GM19324 (cell line): ENCODE data around the gene AIPL1.
"Not testable (repeated sequence)": the region's sequence is repeated elsewhere in the genome, so short reads cannot be mapped to it uniquely, and the experiment has no call there.

Experiments
- ATAC-seq: cut with Tn5 transposase; IDR thresholded peaks from one replicate; pipeline ENCODE4 v1.9.1; 2021; ENCODE audit warnings: mild to moderate bottlenecking, moderate library complexity; ENCODE audit not compliant: unreplicated experiment, low FRiP score

AIPL1 gene, protein sequence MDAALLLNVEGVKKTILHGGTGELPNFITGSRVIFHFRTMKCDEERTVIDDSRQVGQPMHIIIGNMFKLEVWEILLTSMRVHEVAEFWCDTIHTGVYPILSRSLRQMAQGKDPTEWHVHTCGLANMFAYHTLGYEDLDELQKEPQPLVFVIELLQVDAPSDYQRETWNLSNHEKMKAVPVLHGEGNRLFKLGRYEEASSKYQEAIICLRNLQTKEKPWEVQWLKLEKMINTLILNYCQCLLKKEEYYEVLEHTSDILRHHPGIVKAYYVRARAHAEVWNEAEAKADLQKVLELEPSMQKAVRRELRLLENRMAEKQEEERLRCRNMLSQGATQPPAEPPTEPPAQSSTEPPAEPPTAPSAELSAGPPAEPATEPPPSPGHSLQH

DNA sequence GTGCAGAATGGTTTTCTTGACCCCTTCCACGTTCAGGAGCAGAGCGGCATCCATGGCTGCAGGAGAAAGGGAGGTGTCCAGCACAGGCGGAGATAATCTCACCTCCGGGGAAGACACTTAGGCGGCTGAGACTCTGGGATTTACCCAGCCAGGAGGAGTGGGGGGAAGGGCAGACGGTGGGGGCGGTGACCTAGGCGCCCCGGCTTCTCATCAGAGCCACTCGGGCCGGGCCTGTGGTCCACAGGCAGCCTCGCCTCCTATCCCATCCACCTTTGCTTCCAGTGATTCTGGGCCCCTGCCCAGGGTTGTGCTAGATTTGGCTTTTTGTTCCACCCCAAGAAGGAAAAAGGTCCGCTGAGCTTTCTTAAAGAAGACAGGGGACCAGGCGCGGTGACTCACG, at the start of gene AIPL1:
Gene AIPL1 (minus strand): TSS at position 71 of the 400 bp plus-strand sequence. CDS start 17 bp downstream, at position 54.
- no peak for ATAC-seq

DNA sequence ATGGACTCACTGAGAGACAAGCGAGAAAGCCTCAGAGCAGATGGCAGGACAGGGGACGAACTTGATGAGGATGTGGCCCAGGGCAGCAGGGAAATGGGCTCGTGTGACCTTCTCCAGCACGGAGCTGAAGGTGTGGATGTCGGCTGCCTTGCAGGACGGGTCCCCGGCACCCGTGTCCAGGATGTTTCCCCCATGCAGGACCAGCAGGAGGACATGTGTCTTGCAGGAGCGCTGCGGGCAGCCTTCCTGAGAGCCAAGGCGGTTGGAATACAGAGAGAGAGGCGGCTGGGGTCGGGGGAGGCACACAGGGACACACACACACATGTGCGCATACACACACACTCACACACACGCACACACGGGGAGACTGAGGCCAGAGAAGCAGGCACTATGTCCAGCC, 48.6 kb upstream of the AIPL1 start:
- ATAC-seq: no peak

DNA sequence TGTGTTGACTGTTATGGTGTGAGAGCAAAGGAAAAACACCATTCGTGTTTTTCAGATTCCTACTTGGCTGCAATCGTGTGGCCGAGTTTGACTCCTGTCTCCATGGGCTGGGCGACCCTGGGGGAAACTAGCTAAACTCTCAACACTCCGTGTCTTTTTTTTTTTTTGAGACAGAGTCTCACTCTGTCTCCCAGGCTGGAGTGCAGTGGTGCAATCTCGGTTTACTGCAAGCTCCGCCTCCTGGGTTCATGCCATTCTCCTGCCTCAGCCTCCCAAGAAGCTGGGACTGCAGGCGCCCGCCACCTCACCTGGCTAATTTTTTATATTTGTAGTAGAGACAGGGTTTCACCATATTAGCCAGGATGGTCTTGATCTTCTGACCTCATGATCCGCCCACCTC, 47.9 kb upstream of the AIPL1 start:
- not testable (repeated sequence) for ATAC-seq

DNA sequence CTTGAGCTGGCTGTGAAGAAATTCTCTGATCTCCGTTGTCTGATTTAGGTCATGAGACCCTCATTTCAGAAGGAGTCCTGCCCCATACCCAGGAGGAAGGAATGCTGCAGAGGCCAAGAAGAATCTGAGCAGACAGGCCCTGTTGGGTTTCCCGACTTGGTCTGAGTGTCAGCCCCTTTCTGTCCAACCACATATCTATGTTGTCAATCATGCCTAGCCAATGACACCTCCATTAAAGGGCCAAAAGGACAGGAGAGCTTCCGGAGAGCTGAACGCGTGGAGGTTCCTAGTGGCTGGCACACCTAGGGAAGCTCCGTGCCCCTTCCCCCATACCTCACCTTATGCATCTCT, 47.2 kb upstream of the AIPL1 start:
- no peak for ATAC-seq

DNA sequence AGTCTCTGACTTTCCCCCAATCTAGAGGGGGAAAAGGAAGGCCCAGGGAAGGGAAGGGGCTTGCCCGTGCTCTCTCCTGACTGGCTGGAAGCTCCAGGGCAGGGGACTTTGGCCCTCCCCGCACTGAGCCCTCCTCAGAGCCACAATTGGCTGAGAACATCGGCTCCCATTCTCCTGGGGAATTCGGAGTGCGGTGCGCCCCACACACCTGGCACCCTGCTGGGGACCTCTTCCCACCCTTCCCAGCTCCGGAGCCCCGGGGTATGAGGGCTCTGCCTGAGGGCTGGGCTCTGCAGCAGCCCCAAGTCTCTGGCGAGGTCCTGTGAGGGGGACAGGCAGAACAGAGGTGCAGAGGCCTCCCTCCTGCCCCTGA, 45.4 kb upstream of the AIPL1 start:
- no peak for ATAC-seq

DNA sequence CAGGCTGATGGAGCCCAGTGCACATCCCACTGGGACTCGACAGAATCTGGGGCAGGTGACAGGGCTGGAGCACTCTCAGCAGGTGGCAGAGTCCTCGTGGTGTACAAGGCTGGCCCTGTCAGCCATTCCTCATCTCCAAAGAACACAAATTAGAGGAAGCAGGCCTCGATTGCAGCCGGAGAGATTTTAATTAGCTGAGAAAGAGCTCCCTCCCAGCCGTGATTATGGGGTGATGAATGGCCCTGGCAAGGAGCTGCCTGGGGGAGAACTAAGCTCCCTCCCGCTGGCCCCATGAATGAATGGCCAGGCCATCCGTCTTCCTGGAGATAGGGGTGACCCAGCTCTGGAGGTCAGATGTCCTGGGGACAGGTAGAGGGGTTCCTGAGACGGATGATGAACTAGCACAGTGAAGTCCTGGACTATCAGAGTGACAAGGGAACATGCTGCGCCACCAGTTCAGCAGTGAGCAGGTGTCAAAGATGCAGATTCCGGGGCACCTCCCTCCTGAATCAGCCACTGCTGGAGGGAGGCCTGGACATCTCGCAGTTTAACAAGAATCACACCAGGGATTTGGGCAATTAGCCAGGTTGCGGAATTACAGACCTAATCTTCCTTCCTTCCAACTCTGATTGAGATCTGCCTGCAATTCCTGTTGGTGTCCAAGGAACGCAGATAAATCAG, 44.8 kb upstream of the AIPL1 start:
- no peak for ATAC-seq

DNA sequence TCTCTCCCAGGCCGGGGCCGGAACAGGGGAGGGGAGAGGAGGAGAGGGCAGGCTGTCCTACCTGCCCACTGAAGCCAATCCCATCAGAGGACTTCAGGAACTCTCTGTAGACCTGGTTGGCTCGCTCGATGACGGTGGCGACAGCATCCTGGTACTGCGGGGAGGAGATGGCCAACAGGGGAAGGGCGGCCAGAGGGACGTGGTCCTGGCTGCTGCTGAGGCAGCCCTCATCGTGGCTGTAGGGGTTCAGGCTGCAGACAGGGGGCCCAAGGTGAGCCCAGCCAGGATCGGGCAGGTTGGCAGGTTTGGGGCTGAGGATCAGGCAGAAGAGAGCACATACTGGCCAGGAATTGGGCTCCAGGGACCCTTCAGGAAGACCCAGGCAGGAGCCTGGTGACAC, 43.6 kb upstream of the AIPL1 start:
- no peak for ATAC-seq

DNA sequence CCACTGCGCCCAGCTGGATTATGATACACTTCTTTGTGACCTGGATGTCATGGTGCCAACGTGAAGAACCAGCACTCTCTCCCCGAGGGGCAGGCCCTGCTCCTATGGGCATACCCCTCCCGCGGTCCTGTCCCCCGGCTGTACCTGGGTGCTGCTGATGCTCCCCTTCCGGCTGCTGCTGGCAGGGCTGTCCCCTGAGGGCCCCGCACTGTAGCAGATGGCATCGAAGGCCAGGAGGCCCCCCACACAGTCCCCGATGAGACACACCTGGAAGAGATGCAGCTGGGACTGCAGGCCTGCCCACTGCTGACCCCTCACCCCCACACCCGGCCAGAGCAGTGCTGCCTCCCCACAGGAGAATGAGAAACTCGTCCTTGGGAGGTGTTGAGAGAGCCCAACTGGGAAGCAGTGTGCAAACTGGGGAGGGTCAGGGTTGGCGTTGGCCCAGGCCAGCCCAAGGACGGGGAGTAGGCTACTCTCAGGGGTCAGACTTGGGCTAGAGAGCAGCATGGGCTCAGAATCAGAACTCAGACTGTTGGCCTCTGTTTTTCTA, 43.0 kb upstream of the AIPL1 start:
- no peak for ATAC-seq

DNA sequence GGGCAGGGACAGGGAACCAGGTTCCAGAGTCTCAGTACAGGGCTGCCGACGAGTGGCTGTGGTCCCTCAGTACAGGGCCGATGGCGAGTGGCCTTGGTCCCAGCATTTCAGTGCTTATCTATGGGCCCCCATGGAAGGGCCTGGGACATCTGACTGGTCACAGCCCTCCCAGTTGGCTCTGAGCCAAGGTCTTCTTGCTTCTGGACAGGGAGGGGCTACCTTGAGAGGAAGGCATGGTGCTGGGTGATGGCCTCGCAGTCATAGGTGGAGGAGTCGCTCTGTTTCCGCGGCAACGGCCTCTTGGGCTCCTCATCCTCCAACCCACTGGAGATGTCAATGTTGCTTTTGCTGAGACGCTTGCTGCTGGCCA, 41.9 kb upstream of the AIPL1 start:
- no peak for ATAC-seq

DNA sequence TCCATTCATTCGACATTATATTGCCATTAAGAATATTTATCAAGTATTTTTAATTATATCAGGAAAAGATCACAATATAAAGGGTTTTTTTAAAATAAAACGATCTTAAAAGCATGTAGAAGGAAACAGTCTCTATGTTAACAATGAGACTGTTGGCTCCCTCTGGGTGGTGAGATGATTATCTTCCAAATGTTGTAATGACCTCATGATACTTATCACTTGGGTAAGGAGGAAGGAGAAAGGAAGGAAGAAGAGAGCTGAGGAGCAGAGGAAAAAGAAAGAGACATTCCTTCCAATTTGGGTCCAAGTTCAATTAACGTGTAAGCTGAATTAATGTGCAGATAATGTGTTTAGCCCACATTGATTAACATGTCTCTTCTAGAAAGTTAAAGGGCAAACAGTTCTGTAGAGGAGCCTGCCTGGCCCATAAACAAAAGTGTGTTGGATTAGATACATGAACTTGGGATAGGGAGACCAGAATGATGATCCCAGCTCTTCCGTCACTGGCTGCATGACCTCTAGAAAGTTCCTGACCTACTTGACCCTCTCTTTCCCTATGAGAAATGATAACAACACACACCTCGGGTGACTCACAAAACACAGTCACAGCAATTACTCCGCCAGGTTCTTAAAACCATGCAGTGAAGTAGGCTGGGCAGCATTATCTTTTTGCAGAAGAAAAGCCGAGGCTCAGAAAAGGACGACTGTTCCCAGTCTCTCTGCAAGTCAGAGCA, 41.3 kb upstream of the AIPL1 start:
- no peak for ATAC-seq

DNA sequence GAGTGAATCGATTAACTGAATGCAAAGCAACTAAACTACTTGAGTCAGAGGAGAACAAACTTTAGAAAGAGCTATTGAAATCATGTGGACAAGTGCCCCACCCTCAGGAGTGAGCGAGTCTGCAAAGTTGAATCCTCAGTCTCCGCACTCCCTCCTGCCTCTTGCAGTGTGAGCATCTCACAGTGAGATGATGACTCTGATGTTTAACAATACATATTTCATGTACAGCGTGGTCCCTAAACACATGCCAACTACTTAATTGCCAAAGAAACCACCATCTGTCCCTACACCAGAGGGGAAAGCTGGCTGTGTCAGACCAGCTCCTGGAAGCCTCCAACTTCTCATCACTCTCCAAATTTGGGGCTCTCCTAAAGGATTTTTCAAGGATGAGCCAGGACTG, 40.5 kb upstream of the AIPL1 start:
- ATAC-seq: no peak

DNA sequence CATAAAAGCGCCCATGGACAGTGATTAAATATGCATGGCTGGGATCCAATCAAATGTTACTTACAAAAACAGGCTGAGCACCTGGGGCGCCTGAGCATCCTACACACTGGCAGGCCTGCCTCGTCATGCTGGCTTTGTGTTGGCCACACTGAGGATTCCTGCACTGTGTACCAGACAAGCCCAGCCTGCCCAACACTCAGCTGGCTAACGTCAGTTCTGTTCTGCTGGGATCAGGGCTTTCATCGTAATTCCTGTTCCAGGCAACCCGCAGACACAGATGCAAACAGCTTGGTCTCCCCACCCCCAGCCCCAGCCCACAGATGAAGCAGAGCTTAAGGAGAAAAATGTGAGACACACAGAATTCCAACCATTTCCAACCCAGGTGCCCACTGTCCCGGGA, 40.0 kb upstream of the AIPL1 start:
- ATAC-seq: no peak

DNA sequence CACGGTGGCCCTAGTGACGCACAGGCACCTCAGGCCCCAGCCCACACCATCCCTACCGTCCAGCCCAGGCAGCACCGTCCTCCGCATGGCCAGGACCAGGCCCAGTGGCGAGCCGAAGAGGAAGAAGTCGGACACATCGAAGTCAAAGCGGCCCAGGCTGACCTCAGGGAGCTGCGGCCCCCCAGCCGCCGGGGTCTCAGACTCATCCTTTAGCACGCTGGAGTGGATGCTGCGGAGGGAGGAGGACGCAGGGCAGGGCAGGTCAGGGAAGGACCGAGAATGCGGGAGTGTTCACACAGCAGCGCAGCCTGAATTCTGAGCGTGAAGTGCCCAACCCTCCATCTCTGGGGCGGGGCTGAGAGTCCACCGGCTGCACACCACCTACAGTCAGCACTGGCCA, 39.5 kb upstream of the AIPL1 start:
- no peak for ATAC-seq

DNA sequence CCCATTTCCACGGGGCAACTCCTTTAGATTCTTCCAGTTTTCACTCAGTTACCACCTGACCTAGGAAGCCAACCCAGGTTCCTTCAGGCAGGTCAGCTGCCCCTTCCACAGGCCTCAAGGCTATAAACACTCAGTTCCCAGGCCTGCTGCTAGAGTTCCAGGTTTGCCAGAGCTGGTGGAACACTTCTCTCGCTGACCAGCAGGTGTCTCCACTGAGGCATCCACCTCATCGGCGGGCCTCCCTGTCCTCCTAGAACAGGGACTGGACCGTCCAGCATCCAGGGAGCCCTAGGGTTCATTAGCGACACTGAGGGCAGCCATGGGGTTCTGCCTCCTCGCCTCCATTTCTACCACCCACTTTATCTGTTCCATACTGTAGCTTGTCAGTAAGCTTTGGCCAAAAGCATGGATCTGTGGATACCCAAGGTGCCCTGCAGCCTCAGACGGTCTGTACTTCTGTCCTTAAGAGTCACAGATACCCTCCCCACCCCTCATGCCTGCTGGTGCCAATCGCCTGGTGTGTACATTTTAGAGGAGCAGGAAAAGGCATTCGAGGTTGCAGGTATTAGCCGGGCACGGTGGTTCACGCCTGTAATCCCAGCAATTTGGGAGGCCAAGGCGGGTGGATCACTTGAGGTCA, 38.3 kb upstream of the AIPL1 start:
- ATAC-seq: no peak

DNA sequence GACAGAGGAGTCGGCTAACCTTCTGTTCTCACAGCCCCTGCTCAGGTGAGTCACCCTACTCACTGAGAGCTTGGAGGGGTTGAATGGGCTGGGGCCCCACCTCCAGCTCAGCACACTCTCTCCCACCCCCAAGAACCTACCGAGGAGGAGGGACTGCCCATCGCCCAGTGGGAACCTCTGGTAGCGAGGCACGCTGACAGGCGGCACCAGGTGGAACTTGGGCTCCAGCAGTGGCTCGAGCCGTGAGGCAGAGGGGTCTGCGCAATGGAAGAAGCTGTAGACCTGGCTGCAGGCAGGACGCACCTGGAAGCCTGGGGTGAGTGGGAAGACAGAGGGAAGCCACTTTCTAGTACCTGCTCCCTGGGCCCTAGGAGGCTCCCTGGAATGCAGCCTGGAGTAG, 37.6 kb upstream of the AIPL1 start:
- no peak for ATAC-seq

DNA sequence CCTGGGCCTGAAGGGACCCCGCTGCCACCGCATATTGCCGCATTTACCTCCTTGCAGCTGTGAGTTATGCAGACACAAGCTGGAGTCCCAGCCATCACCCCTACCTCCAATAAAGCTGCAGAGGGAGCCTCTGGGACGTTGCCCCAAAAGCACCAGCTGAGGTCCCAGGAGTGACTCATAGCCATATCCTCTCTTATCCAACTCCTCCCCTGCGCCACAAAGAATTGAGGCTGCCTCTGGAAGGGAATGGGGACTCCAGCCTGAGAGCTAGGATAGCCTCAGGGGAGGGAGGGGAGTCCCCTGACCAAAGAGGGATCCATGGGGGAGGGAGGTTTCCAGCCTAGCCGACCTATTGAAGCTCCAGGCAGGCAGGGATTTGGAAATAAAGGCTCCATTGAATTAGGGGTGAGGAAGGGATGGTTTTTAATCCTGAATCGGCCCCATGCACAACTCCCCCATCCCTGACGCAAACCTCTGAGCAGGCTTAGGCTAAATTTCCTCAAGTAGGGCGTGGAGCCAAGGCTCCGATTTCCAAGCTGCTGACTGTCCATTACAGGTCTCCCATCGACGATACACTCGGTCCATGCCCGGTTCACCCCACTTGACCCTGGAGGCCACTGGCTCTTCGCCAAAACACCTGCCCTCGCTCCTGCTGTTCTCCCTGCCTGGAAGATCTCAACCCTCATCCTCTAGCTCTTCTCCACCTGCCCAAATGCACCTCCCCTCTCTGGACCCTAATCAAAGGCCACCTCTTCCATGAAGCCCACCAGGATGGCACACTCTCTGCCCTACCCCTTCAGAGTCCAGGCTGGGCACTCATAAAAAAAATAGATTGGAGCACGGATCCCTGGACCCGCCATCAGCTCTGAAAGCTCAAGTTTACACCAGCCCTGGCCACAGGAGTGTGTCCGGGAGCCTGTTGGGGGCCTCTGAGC, 36.9 kb upstream of the AIPL1 start:
- ATAC-seq: no peak

DNA sequence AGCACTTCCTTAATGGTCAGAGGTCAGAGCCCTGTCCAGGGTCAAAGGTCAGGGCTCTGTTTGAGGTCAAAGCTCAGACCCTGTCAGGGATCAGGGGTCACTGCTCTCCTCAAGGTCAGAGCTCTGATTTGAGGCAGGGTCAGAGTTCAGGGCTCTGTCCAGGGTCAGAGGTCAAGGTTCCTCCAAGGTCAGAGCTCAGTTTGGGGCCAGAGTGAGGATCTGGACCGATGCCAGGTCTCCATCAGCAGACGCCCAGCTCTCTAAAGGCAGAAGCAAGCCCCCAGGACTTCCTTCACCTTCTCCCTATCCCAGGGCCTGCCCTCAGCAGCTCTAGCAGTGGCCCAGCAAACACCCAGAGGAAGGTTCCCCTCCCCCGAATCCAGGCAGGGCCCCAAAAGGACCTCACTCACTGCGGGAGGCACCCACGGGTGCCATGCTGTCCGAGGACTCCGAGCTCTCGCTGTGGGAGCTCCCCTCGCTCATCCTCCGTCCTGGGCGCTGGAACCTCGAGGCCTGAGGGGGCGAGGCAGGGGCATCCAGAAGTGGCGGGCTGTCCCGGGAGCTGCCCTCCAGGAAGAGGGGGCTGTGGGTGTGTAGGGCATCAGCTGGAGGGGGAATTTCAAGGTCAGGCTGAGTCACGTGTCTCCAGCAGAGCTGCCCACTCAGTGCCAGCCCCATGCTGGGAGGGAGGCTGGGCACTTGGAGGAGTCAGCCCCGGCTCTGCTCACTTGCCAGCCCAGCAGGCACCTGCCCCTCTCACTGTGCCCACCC, 36.0 kb upstream of the AIPL1 start:
- no peak for ATAC-seq

DNA sequence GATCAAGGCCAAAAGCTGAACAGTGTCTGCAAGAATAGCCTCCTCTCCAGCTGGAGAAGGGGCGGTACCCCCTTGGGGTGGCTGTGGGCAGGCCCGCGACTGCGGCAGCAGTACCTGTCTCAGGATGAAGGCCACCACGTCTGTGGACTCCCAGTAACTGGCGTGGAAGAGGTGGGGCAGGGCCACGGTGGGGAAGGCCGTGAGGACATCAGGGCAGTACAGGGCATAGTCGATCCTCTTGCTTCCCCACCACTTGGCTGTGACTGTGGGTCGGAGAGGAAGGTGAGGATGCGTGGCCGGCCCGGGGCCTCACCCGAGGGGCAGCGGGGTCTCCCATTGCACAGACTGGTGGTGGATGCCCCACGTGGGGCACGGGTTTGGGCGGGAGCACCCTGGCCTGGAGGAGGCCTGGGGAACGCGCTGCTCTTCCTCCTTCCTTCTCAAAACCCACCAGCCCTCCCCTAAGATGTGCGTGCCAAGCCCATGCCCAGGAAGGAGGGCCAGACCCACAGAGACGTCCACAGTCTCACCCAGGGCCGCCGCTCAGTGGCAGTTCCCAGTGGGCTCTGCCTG, 35.3 kb upstream of the AIPL1 start:
- no peak for ATAC-seq
